ENCODE results near the gene KCTD10. TPM values are rescaled to one million over a fixed set of nuclear protein-coding genes. Genes with fewer than 3 reads are reported as not detected.
A peak's percentile ranks its signal among the peaks of the same experiment; 100 is the strongest.
"Not testable (repeated sequence)": the region's sequence is repeated elsewhere in the genome, so short reads cannot be mapped to it uniquely, and the experiment has no call there.

KCTD10 gene
- polyA plus RNA-seq, 1 donor (not counting 4 experiments of a cell fraction or from before 2014, with no cell fraction given) = 107 TPM

GRCh38 chr12:109430244-109430643, 46.9 kb downstream of the KCTD10 start:
- H3K9me1 ChIP-seq (ENCODE audit: control insufficient read depth, extremely low read depth, insufficient read depth, low read length) = no peaks in the 10 kb centered on the region
- no peaks in the 10 kb centered on the region for H3K79me2 ChIP-seq (ENCODE audit: control insufficient read depth, insufficient read depth, low read length)
- H3K4me3 ChIP-seq (ENCODE audit: control insufficient read depth in 2 of 3, extremely low read depth in 1 of 3, insufficient read depth in 2 of 3, low read depth in 1 of 3, low read length in 3 of 3) = no peak overlapping the region
- H3K9ac ChIP-seq (ENCODE audit: control insufficient read depth, extremely low read depth, insufficient read depth, low read length) = no peak overlapping the region
- H3K27ac ChIP-seq (ENCODE audit: control insufficient read depth, insufficient read depth, low read length) = no peak overlapping the region
- no peak for TF ChIP-seq EZH2 (IDR thresholded peaks at IDR 0.05; ENCODE audit: low read length)
- no peak for TF ChIP-seq CTCF (optimal IDR thresholded peaks at IDR 0.05 in 1 of 3, IDR thresholded peaks at IDR 0.05 in 1 of 3, conservative IDR thresholded peaks at IDR 0.05 in 1 of 3; ENCODE audit: extremely low read depth in 1 of 3, insufficient read depth in 2 of 3, low read length in 3 of 3)
- H3K4me2 ChIP-seq (ENCODE audit: control insufficient read depth, extremely low read depth, insufficient read depth, low read depth, low read length) = no peak overlapping the region
- H3K27me3 ChIP-seq (ENCODE audit: control insufficient read depth, extremely low read depth, insufficient read depth, low read length) = no peaks in the 10 kb centered on the region
- H3K9me3 ChIP-seq (ENCODE audit: control insufficient read depth, low read depth, low read length) = no peaks in the 10 kb centered on the region
- no peak overlapping the region for H2AFZ ChIP-seq (ENCODE audit: control insufficient read depth, low read length)
- H4K20me1 ChIP-seq (ENCODE audit: control insufficient read depth, extremely low read depth, insufficient read depth, low read length) = no peaks in the 10 kb centered on the region
- no peak for DNase-seq (ENCODE audit: low read depth, low spot score)
- no peak for FAIRE-seq
- dilution Hi-C loops (cut with MboI; ENCODE audit: extremely low pct_ligation_motif_present, low sequenced_read_pairs) = no loop called here
- peaks cover 5% of the 10 kb centered on the region for H3K4me1 ChIP-seq (ENCODE audit: control insufficient read depth, extremely low read depth, insufficient read depth, low read length)
- no peaks in the 10 kb centered on the region for H3K36me3 ChIP-seq (ENCODE audit: control insufficient read depth in 2 of 2, extremely low read depth in 1 of 2, insufficient read depth in 2 of 2, low read length in 2 of 2)

GRCh38 chr12:109428804-109429203, 48.3 kb downstream of the KCTD10 start:
- DNase-seq (ENCODE audit: low read depth, low spot score); H3K4me1 ChIP-seq (ENCODE audit: control insufficient read depth, extremely low read depth, insufficient read depth, low read length); H3K9me3 ChIP-seq (ENCODE audit: control insufficient read depth, low read depth, low read length); dilution Hi-C loops (cut with MboI; ENCODE audit: extremely low pct_ligation_motif_present, low sequenced_read_pairs); H3K4me3 ChIP-seq (ENCODE audit: control insufficient read depth in 2 of 3, extremely low read depth in 1 of 3, insufficient read depth in 2 of 3, low read depth in 1 of 3, low read length in 3 of 3); H2AFZ ChIP-seq (ENCODE audit: control insufficient read depth, low read length); H3K79me2 ChIP-seq (ENCODE audit: control insufficient read depth, insufficient read depth, low read length); H3K9ac ChIP-seq (ENCODE audit: control insufficient read depth, extremely low read depth, insufficient read depth, low read length); H3K27me3 ChIP-seq (ENCODE audit: control insufficient read depth, extremely low read depth, insufficient read depth, low read length); H3K4me2 ChIP-seq (ENCODE audit: control insufficient read depth, extremely low read depth, insufficient read depth, low read depth, low read length); H3K9me1 ChIP-seq (ENCODE audit: control insufficient read depth, extremely low read depth, insufficient read depth, low read length); H3K36me3 ChIP-seq (ENCODE audit: control insufficient read depth in 2 of 2, extremely low read depth in 1 of 2, insufficient read depth in 2 of 2, low read length in 2 of 2); H4K20me1 ChIP-seq (ENCODE audit: control insufficient read depth, extremely low read depth, insufficient read depth, low read length); FAIRE-seq; H3K27ac ChIP-seq (ENCODE audit: control insufficient read depth, insufficient read depth, low read length): not testable (repeated sequence)

GRCh38 chr12:109428037-109428629, 49.0 kb downstream of the KCTD10 start:
- H4K20me1 ChIP-seq (ENCODE audit: control insufficient read depth, extremely low read depth, insufficient read depth, low read length) = no peaks in the 10 kb centered on the region
- no peaks in the 10 kb centered on the region for H3K79me2 ChIP-seq (ENCODE audit: control insufficient read depth, insufficient read depth, low read length)
- H3K4me3 ChIP-seq (ENCODE audit: control insufficient read depth in 2 of 3, extremely low read depth in 1 of 3, insufficient read depth in 2 of 3, low read depth in 1 of 3, low read length in 3 of 3) = no peak overlapping the region
- no peaks in the 10 kb centered on the region for H3K9me3 ChIP-seq (ENCODE audit: control insufficient read depth, low read depth, low read length)
- dilution Hi-C loops (cut with MboI; ENCODE audit: extremely low pct_ligation_motif_present, low sequenced_read_pairs) = no loop called here
- H3K4me1 ChIP-seq (ENCODE audit: control insufficient read depth, extremely low read depth, insufficient read depth, low read length) = peaks cover 5% of the 10 kb centered on the region
- H2AFZ ChIP-seq (ENCODE audit: control insufficient read depth, low read length) = no peak overlapping the region
- FAIRE-seq = peak; percentile 71
- H3K27me3 ChIP-seq (ENCODE audit: control insufficient read depth, extremely low read depth, insufficient read depth, low read length) = no peaks in the 10 kb centered on the region
- no peaks in the 10 kb centered on the region for H3K36me3 ChIP-seq (ENCODE audit: control insufficient read depth in 2 of 2, extremely low read depth in 1 of 2, insufficient read depth in 2 of 2, low read length in 2 of 2)
- DNase-seq (ENCODE audit: low read depth, low spot score) = peak; percentile 41
- TF ChIP-seq CTCF (optimal IDR thresholded peaks at IDR 0.05 in 1 of 3, IDR thresholded peaks at IDR 0.05 in 1 of 3, conservative IDR thresholded peaks at IDR 0.05 in 1 of 3; ENCODE audit: extremely low read depth in 1 of 3, insufficient read depth in 2 of 3, low read length in 3 of 3) (peak; percentile 95 to 98 (median 98)), EZH2 (IDR thresholded peaks at IDR 0.05; ENCODE audit: low read length) (no peak)
- no peak overlapping the region for H3K4me2 ChIP-seq (ENCODE audit: control insufficient read depth, extremely low read depth, insufficient read depth, low read depth, low read length)
- H3K27ac ChIP-seq (ENCODE audit: control insufficient read depth, insufficient read depth, low read length) = no peak overlapping the region
- no peak overlapping the region for H3K9ac ChIP-seq (ENCODE audit: control insufficient read depth, extremely low read depth, insufficient read depth, low read length)
- no peaks in the 10 kb centered on the region for H3K9me1 ChIP-seq (ENCODE audit: control insufficient read depth, extremely low read depth, insufficient read depth, low read length)
